Bone marrow (tissue), 2 donors: ENCODE results near the gene PSMB8.
"Not testable (repeated sequence)": the region's sequence is repeated elsewhere in the genome, so short reads cannot be mapped to it uniquely, and the experiment has no call there.

Experiments
- DNase-seq, 2 donors: peaks; one replicate each; lab custom pipeline; 2025; lab: John Stamatoyannopoulos, UW

The PSMB8 gene

DNA sequence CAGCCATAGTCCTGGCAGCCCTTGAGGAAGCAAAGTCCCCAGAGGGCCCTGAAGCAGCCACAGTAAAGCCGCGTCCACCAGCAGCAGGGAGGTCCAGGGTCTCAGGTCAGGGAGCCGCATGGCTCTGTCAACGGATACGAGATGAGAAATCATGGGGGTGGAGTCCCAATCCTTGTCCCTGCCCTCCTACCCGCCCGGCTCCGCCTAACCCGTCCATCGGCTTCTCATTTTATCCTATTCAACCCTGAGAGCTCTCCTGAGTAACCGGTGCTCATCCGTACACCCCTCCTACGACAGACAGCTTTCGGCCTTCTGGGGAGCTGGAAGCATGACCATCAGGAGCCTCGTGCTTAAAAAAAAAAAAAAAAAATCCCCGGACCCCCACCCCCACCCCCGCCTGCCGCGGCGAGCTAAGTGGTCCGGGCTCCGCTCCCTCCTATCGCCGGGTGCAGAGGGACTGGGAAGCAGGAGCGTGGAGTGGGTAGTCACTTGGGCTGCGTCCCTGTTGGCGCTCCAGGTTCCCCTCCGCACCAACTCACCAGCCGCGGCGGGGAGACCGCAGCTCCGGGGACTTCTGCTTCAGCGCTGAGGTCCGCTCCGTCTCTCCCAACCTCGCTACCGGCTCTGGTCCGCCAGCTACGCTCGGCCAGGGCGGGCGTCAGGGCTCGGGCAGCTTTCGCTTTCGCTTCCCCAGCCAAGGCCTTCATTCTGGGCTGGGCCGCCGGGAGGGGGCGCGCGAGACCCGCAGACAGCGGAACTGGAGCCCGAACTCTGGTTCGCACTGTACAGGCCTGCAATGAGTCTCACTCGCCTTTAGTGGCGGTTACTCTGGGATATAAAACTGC lies 5.5 kb downstream of the PSMB8 start, which contains the start of gene TAP2:
Gene TAP2, minus strand, starts transcription at position 626 of the 845 bp plus-strand sequence. Its CDS starts 506 bp downstream, at position 120.
- DNase-seq, result peak; percentile 90 to 92

DNA sequence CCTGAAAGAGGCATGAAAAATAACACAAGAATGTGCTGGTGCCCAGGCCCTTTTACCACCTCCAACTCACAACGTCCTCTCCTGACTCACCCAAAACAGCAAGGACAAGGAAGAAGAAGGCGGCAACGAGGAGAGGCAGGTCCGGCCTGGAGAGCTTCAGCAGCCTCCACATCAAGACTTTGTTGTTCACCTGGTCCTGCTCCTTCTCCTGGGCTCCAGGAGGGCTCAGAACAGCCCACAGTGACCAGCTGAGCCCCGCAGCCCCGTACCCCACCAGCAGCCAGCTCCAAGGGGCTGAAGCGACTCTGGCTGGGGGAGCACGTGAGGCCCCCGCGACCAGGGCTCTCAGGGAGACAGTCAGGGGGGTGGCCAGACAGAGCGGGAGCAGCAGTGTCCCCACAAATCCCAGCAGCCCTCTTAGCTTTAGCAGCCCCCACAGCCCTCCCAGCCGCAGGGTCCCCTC lies 6.2 kb downstream of the PSMB8 start:
- DNase-seq, result no peak

DNA sequence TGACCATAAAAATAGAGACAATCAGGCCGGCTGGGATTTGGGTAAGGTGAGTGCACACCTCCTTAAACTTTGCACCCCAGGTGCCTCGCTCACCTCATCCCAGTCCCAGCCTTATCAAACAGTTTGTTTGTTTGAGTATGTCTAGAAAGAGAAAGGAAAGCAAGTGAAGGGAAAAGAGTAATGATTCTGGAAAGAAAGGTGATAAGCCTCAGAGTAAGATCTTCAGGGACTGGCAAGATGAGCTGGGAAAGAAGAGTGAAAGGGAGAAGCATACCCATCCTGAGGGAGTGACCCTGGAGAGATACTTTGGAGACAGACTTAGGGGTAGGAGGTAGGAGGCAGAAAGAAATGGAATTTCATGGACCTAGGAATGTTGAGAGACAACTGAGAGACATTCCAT lies 7.0 kb downstream of the PSMB8 start:
- no peak for DNase-seq

DNA sequence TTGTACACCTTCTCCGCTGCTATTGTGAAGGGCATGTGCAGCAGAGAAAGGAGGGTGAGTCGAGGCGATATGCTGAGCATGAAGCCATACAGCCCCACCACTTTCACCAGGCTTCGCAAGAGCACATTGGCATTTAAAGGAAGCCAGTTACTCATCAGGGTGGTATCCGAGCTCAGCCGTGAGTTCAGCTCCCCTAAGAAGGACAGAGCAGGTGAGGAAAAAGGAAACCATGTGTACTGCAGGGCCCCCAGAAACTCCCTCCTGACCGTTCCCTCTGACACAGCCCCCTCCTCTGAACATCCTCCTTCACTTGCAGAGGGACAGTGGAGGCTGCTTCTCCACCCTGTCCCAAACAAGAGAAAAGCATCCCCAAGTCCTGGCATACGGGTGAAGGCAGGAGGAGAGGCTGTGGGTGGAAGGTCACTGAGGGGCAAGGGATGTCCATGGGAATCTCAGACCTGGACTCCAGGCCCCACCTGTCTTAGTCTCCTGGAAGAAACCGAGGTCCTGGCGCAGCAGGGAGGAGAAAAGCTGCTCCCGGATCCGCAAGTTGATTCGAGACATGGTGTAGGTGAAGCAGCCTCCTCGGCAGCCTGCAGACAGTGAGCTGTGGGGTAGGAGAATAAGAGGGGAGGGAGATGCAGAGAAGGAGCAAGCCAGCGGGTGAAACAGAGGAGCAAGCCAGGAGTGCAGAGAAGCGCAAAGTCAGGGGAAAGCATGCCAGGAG lies 8.5 kb downstream of the PSMB8 start:
- no peak for DNase-seq

DNA sequence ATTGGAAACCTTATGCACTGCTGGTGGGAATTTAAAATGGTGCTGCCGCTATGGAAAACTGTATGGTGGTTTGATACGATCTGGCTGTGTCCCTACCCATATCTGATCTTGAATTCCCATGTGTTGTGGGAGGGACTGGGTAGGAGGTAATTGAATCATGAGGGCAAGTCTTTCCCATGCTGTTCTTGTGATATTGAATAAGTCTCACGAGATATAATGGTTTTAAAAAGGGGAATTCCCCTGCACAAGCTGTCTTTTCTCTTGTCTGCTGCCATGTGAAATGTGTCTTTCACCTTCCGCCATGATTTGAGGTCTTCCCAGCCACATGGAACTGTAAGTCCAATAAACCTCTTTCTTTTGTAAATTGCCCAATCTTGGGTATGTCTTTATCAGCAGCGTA lies 10.2 kb downstream of the PSMB8 start:
- DNase-seq, result no peak

DNA sequence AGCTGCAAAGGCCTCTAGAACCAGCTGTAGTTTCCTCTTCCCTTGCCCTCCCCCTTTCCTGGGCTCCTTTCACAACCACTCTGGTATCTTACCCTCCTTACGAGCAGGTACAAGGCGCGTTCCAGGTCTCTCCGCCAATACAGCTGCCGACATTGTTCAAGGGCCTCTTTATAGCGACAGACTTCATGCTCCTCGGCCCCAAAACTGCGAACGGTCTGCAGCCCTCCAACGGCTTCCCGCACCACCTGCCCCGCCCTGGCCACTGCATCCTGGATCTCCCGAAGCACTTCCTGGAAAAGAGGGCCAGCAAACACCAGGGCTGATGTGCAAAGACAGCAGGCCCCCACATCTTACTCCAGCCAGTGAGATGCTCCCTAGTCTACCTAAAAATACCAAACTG lies 11.3 kb downstream of the PSMB8 start:
- DNase-seq, result no peak

DNA sequence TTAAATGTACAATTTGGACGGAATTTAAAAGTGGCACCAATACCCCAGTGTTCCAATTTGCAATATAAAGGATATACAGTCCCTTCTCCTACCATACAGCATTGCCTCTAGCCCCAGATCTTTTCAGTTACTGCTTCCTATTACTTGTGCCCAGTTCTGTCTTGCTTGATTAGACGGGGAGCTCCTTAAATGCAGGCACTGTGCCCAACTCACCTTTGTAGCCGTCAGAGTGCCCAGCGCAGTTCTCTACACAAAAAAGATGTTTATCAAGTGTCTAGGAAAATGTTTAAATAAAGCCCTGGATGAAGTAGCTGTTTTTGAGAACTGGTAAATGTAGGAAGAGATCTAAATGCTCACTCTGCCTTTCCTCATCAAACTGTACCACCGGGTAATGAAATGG lies 12.9 kb downstream of the PSMB8 start:
- DNase-seq, result no peak

DNA sequence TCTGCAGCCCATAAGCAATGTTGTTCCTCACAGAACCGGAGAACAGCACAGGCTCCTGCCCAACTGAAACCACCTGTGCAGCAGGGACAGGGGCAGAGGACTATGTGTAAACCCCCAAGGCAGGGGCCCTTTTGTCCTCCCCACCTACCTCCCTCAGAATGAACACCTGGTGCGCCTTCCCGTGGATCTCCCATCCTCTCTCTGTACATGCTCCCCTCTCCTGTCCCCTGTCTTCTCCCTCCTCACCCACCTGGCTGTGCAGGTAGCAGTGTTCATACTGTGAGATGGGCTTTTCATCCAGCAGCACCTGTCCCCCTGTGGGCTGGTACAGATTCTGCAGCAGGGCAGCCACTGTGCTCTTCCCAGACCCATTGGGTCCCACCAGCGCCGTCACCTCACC lies 13.8 kb downstream of the PSMB8 start:
- DNase-seq, result no peak

DNA sequence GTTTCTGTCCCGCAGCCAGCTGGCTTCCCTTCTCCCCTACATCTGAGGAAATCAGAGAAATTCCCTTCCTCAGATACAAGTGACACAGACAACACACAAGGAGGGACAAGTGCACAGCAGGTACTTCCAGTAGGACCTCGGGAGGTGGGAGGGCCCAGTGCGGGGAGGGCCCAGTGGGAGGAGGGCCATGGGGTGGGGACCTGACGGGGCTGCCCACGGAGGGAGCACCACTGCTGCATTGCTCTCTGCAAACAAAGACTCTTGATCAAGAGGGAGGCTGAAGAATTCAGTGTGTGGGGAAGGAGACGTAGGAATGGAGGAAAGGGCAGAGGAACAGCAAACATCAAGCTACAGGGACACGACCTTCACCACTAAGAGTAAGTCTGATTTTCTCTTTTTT lies 14.4 kb downstream of the PSMB8 start:
- DNase-seq, result no peak

DNA sequence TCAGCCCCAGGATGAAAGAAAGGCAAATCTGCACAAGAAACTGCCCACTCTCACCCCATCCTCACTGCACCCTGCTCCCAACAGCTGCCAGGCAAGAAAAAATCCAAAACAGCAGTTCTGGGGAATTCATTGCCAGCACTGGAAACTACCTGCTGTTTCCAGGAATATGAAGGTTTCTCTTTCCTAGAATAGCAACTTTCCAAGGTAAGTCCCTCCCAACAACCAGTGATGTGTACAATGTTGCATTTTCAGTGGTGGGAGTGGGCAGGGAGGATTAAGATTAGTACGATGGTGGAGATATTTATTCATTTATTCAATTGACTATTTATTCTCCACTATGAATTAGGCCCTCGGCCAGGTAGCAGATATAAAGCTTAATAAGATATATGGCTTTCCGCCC lies 16.8 kb downstream of the PSMB8 start:
- DNase-seq, result no peak

DNA sequence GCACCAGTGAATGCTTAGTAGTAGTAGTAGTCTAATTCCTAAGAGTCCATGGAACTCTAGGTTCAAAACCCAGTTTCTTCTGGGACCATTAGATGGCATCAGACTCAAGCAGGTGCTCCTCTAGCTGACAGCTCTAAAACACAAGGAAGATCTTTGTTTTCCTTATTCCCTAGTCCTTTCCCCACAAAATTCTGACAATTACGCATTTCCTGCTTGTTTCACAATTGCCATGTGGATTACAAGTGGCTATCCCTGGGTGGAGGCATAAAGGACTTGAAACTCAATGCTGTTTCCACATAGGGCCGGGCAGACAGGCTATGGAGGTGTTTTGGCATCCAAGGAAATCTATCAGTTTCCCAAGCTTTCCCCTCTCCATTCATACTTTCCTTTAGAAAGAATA lies 17.9 kb downstream of the PSMB8 start:
- DNase-seq, result no peak

DNA sequence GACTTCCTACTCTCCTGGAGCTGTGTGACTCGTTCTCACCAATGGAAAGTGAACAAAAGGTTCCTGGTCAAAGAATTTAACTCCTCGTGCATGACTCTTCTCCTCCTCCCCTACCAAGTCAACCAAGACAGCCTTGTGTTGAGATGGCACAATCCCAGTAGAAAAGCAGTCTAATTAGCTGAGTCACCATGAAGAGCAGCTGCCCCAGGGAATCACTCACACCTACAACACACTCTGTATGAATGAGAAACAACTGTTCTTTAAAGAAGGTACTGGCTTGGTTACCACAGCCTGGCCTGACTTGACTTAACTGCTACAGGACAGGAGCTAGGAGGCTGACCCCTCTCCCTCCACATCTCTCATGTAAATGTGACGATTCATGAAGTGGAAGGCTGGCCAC lies 24.1 kb downstream of the PSMB8 start:
- DNase-seq, result no peak

DNA sequence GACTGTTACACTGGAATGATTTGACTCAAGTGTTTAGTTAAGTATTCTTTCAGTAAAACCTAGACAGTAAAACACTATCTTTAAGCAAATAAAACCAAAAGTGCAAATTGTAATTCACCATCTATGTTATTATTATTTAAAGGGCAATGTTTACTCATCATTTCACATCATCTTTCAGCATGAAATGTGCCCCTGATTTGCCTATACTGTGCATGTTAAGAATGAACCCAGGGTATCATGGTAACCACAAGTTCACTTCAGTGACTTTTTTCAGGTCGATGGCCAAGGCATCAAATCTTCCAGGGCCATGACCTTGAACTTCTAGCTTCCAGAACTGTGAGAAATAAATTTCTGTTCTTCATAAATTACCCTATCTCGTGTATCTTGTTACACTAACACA lies 25.0 kb downstream of the PSMB8 start:
- DNase-seq, result no peak

DNA sequence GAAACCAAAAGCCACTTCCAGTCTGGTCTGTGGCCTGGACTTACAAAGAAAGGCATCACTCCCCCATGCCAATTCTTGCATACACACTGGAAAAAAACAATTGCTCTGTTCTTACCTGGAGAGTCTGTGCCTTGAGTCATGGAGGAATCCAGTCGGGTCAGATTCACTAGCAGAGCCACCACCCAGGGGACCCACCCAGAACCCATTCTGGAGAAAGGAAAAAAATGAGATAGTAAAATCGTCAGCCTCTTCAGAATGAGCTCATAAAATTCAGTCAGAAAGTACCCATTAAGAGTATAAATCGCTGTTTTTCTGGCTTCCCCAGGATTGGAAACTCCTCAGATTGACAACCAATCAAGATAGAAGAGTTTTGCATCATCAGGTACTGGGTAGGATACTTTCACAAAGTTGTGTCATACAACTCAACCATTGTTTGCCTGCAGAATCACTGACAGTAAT lies 27.1 kb downstream of the PSMB8 start, which contains the start of gene HLA-DOB:
Gene HLA-DOB, minus strand, starts transcription at position 257 of the 459 bp plus-strand sequence. Its CDS starts 51 bp downstream, at position 206.
- DNase-seq, result no peak

DNA sequence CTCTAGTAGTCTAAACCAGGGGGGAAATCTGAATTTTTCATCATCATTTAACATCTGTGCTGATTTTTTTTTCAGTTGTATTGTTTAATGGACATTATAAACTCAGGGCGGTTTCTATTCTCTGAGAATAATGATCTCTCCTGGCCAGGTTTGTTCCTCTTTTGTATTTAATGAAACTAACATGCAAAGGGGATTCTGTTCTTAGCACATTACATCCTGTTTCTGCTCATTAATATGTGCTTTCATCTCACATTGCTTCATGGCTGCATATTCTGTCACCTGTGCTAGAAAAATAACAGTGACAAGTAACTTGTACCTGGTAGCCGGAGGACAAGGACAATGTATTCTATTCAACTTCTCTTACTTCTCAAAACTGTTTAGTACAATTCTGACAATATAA lies 27.9 kb downstream of the PSMB8 start:
- DNase-seq, result no peak

DNA sequence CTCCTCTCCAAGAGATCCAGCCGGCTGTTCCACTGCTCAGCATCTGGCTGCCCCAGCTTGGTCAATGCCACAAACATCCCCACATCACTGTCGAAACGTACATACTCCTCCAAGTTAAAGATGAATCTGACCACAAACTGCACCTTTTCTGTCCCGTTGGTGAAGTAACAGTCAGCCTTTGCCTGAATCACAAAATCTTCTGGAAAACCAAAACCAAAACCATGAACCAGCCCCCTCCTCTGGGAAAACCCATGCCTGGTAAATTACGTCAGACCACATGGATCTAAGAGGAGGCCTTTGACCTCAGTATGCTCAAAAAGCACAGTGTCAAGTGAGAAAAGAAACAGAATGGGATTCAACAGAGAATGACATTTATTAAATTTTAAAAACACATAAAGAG lies 28.7 kb downstream of the PSMB8 start:
- DNase-seq, result no peak

DNA sequence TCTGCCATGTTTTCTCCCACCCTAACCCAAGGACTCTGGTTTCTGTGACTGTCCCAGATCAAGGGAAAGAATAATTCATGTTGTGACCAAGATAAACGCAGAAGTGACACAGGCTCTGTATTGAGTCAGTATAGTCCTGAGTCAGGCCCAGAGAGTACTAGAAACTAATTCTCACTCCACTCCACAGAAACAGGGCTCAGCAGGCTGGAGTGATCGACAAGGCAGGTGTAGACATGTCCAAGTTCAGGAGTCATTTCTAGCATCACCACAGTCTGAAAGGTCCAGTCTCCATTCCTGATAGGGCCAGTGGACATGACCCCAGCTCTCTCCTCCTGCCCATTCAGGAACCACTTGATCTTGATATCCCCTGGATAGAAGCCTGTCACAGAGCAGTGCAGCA lies 29.7 kb downstream of the PSMB8 start:
- no peak for DNase-seq

DNA sequence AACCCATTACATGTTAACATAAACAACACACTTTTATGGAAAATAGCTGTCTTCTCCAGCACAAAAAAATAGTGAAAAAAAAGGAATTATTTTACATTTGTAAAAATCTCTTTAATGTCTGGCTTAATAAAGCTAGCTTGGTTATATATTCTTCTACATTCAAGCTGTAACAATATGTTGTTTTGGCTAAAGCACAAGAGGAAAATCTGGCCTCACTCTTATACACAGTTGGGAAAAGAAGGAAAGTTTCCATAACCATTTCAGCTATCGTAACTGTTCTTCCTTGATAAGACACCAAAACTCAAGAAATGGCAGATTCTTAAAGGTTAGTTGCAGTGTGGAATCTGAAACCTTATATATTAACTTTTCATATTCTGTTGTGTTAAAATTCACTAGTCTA lies 34.7 kb downstream of the PSMB8 start:
- DNase-seq, result no peak

DNA sequence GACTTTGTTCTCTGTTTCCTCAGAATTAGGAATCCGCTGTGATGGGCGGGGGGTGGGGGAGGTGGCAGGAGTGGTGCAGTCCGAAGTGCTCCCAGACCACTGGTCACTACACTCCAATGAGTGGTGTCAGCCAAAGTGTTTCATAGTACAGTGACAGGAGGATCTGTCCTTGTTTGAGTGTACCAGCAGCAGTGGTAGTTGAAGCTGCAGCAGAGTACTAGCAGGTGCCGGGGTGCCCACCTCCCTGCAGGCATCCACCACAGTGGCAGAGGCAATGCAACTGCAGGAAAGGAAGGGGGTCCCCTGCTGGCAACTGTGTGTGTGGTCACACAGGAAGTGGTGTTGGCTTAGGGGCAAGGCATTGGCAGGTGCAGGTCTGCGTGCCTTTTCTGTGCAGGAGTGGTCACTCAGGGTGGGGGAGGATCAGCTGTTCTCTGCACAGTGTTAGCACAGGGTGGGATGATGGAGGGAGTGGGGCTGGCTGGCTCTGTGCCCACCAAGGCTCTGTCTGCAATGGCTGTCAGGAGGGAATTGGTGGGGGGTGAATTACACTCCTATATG lies 36.7 kb downstream of the PSMB8 start:
- DNase-seq, result no peak

DNA sequence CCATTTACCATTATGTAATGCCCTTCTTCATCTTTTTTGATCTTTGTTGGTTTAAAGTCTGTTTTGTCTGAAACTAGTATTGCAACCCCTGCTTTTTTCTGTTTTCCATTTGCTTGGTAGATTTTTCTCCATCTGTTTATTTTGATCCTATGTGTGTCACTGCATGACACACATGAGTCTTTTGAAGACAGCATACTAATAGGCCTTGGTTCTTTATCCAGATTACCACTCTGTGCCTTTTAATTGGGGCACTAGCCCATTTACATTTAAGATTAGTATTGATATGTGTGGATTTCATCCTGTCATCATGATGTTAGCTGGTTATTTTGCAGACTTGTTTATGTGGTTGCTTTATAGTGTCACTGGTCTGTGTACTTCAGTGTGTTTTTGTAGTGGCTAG lies 38.4 kb downstream of the PSMB8 start:
- DNase-seq, result not testable (repeated sequence)

DNA sequence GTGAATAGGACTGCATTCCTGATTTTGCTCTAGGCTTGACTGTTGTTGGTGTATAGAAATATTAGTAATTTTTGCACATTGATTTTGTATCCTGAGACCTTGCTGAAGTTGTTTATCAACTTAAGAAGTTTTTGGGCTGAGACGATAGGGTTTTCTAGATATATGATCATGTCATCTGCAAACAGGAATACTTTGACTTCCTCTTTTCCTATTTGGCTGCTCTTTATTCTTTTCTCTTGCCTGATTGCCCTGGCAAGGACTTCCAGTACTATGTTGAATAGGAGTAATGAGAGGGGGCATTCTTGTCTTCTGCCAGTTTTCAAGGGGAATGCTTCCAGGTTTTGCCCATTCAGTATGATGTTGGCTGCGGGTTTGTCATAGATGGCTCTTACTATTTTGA lies 40.4 kb downstream of the PSMB8 start:
- no peak for DNase-seq

DNA sequence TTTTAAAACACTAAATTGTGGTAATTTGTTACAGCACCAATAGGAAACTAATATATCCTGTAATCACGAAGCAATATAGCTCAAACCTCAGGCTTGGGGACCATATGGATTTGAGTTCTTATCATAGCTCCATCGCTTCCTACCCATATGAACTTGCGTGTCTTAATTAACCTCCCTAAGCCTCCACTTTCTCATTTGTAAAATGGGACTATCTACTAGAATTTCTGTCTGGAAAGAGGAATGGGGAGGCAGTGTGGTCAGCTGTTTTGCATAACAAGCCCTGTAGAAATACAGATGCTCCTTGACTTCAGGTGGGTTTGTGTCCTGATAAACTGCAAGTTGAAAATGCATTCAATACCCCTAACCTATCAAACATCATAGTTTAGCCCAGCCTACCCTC lies 44.1 kb downstream of the PSMB8 start:
- no peak for DNase-seq

DNA sequence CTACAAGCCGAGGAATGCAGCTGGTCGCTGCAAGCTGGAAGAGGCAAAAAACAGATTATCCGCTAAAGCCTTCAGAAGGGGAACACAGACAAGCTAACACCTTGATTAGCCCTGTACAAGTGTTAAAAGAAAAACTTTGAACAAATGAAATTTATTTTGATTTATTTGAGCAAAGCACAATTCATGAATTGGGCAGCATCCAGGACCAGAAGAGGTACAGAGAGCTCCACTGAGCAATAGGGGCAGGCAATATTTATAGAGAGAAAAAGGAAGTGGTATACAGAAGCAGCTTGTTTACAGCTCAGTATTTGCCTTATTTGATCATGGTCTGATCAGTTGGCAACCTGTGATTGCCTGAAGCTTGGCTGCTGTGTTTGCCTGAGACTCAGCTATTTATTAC lies 44.7 kb downstream of the PSMB8 start:
- DNase-seq, result no peak
